ENCODE measurements around the gene HES5.

DNA sequence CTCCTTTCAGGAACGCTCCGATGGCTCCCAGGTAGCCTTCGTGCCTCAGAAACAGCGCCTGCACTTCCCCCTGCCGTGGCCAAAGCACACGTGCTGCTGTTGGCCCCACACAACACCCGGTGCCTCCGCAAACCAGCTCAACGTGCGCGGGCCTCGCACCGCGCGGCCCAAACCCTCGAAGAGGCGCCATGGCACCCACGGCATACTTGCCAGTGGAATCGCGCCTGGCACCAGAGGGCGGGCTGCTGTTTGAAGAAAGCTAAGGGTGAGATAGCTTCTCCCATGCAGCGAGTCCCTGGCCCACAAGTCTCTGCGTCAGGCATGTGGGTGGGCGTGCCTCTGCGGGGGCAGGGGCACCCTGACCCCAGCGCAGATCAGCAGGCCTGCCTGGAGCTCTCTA is 11.5 kb downstream of the HES5 start:
- no peak for TF ChIP-seq SP1 (IDR thresholded peaks at IDR 0.05)
- no peak for TF ChIP-seq FOXK2 (IDR thresholded peaks at IDR 0.05)
- TF ChIP-seq FOXM1 (IDR thresholded peaks at IDR 0.05; ENCODE audit: borderline replicate concordance) = no peak
- no peak for TF ChIP-seq TARDBP (IDR thresholded peaks at IDR 0.05)
- no peak for TF ChIP-seq HDGF (IDR thresholded peaks at IDR 0.05; ENCODE audit: borderline replicate concordance)
- no peak for TF ChIP-seq NFRKB (IDR thresholded peaks at IDR 0.05)
- TF ChIP-seq FOXA1 (IDR thresholded peaks at IDR 0.05) = no peak
- TF ChIP-seq SUZ12 (IDR thresholded peaks at IDR 0.05) = no peak
- TF ChIP-seq ZNF384 (IDR thresholded peaks at IDR 0.05) = no peak
- TF ChIP-seq BHLHE40 (IDR thresholded peaks at IDR 0.05; ENCODE audit: borderline replicate concordance) = no peak
- TF ChIP-seq CTBP1 (IDR thresholded peaks at IDR 0.05; ENCODE audit: borderline replicate concordance) = no peak
- TF ChIP-seq ELF4 (IDR thresholded peaks at IDR 0.05) = no peak
- no peak for TF ChIP-seq L3MBTL2 (conservative IDR thresholded peaks at IDR 0.05)
- TF ChIP-seq LEF1 (IDR thresholded peaks at IDR 0.05; ENCODE audit: borderline replicate concordance) = no peak
